GM23338 (cell line): ENCODE results near the gene ASGR1. TPM values are rescaled to one million over a fixed set of nuclear protein-coding genes. Genes with fewer than 3 reads are reported as not detected.

Experiments
- ATAC-seq: fragments of 200-7000 bp; cut with Tn5 transposase; 3 replicates; pipeline ENCODE4 v1.9.1; 2020
- DNase-seq: peaks from one replicate; pipeline ENCODE4 v3.0.0-alpha.2; 2015; ENCODE audit warnings: low spot score
- H2AFZ ChIP-seq: fragments of 200-600 bp; sonication (generic); 2 replicates; pipeline ENCODE4 v1.8.0; 2016; ENCODE audit warnings: antibody characterized with exemption, mild to moderate bottlenecking, moderate library complexity
- H3F3A ChIP-seq: fragments of 200-600 bp; sonication (generic); replicated peaks from 2 replicates; pipeline ENCODE4 v1.8.0; 2017; ENCODE audit warnings: antibody characterized with exemption, mixed run types, low read depth
- H3K27ac ChIP-seq: fragments of 200-600 bp; sonication (generic); 2 replicates; pipeline ENCODE4 v1.6.1; 2016; ENCODE audit warnings: low read depth
- H3K27me3 ChIP-seq: fragments of 200-600 bp; sonication (generic); 2 replicates; pipeline ENCODE4 v1.8.0; 2016; ENCODE audit warnings: mild to moderate bottlenecking, mixed run types, moderate library complexity; ENCODE audit not compliant: insufficient read depth
- H3K36me3 ChIP-seq: fragments of 200-600 bp; sonication (generic); 2 replicates; pipeline ENCODE4 v1.8.0; 2016; ENCODE audit warnings: mild to moderate bottlenecking; ENCODE audit not compliant: insufficient read depth
- H3K4me1 ChIP-seq: fragments of 200-600 bp; sonication (generic); 2 replicates; pipeline ENCODE4 v1.8.0; 2016; ENCODE audit warnings: mild to moderate bottlenecking, moderate library complexity; ENCODE audit not compliant: insufficient read depth
- H3K4me2 ChIP-seq: fragments of 200-600 bp; sonication (generic); 2 replicates; pipeline ENCODE4 v1.7.1; 2017; ENCODE audit warnings: mixed run types
- H3K4me3 ChIP-seq: fragments of 200-600 bp; sonication (generic); 2 replicates; pipeline ENCODE4 v1.6.1; 2016; ENCODE audit warnings: mixed run types
- H3K79me2 ChIP-seq: fragments of 200-600 bp; sonication (generic); replicated peaks from 2 replicates; pipeline ENCODE4 v1.8.0; 2017; ENCODE audit warnings: mild to moderate bottlenecking; ENCODE audit not compliant: insufficient read depth
- H3K9me2 ChIP-seq: fragments of 200-600 bp; sonication (generic); 2 replicates; pipeline ENCODE4 v1.8.0; 2017; ENCODE audit not compliant: insufficient read depth
- H4K20me1 ChIP-seq: fragments of 200-600 bp; sonication (generic); replicated peaks from 2 replicates; pipeline ENCODE4 v1.8.0; 2017; ENCODE audit warnings: mild to moderate bottlenecking; ENCODE audit not compliant: insufficient read depth
- H3K27ac Mint-ChIP-seq: 2 replicates; pipeline ENCODE4 v1.8.0; 2020; ENCODE audit warnings: inconsistent platforms, mild to moderate bottlenecking, moderate library complexity, mixed read lengths
- H3K27me3 Mint-ChIP-seq: 3 replicates; pipeline ENCODE4 v1.8.0; 2022; ENCODE audit warnings: low read depth, mild to moderate bottlenecking, moderate library complexity, mixed read lengths, inconsistent platforms; ENCODE audit not compliant: insufficient read depth, poor library complexity
- H3K36me3 Mint-ChIP-seq: 3 replicates; pipeline ENCODE4 v1.8.0; 2021; ENCODE audit warnings: low read depth, mild to moderate bottlenecking, inconsistent platforms, moderate library complexity, mixed read lengths
- H3K4me1 Mint-ChIP-seq: 3 replicates; pipeline ENCODE4 v1.8.0; 2020; ENCODE audit warnings: mild to moderate bottlenecking, inconsistent platforms, mixed read lengths
- H3K4me3 Mint-ChIP-seq: 3 replicates; pipeline ENCODE4 v1.8.0; 2021; ENCODE audit warnings: moderate library complexity, mild to moderate bottlenecking, inconsistent platforms, mixed read lengths
- H3K9me3 Mint-ChIP-seq: 3 replicates; pipeline ENCODE4 v1.8.0; 2020; ENCODE audit warnings: moderate library complexity, mild to moderate bottlenecking, inconsistent platforms, mixed read lengths
- EZH2phosphoT487 ChIP-seq: fragments of 200-600 bp; sonication (generic); IDR thresholded peaks from one replicate; pipeline ENCODE4 v1.8.1; 2018; ENCODE audit warnings: antibody characterized with exemption; ENCODE audit not compliant: unreplicated experiment
- JUNB ChIP-seq: IDR thresholded peaks from one replicate; pipeline ENCODE4 v1.6.1; 2016; ENCODE audit warnings: antibody characterized with exemption; ENCODE audit not compliant: unreplicated experiment
- POLR2AphosphoS5 ChIP-seq: IDR thresholded peaks from 2 replicates; pipeline ENCODE4 v1.6.1; 2016; ENCODE audit warnings: antibody characterized with exemption, low read depth
- STAT1 ChIP-seq: IDR thresholded peaks from one replicate; pipeline ENCODE4 v1.6.1; 2016; ENCODE audit warnings: antibody characterized with exemption; ENCODE audit not compliant: unreplicated experiment
- ZNF114 ChIP-seq: fragments of 250-450 bp; sonication (Bioruptor Pico); IDR thresholded peaks from 2 replicates; pipeline ENCODE4 v1.5.0; 2020; ENCODE audit warnings: mild to moderate bottlenecking, moderate library complexity
- ZNF331 ChIP-seq: fragments of 250-450 bp; sonication (Bioruptor Pico); IDR thresholded peaks from 2 replicates; pipeline ENCODE4 v1.5.0; 2020; ENCODE audit warnings: low read depth, mild to moderate bottlenecking, moderate library complexity
- polyA plus RNA-seq: library from polyadenylated mRNA; unstranded; fragments of >200 nt; fragmentation: Nextera tagmentation; extraction: Ambion mirVana; gene quantifications from 2 replicates; pipeline ENCODE4 v1.2.1, GENCODE V29; 2016
- total RNA-seq: library from RNA; depleted of rRNA; stranded (reverse); fragments of >200 nt; shearing (Covaris generic); gene quantifications from 2 replicates; pipeline ENCODE4 v1.2.3, GENCODE V29; 2014
- TF ChIP-seq, protein P1 (sequence below), 2 experiments: fragments of 200-600 bp in 1 of 2; sonication (generic) in 1 of 2; conservative IDR thresholded peaks; 2 replicates each; pipeline versions ENCODE4 v1.5.1 to v1.6.1; 2016 to 2017; ENCODE audit warnings: antibody characterized with exemption in 2 of 2, low read depth in 2 of 2, mild to moderate bottlenecking in 2 of 2, moderate library complexity in 1 of 2
- TF ChIP-seq, protein P2 (sequence below): IDR thresholded peaks from 2 replicates; pipeline ENCODE4 v1.6.1; 2016; ENCODE audit warnings: antibody characterized with exemption
- TF ChIP-seq, protein P3 (sequence below): IDR thresholded peaks from one replicate; pipeline ENCODE4 v1.6.1; 2018; ENCODE audit warnings: antibody characterized with exemption; ENCODE audit not compliant: unreplicated experiment
- TF ChIP-seq, protein P4 (sequence below): fragments of 250-450 bp; sonication (Bioruptor Pico); IDR thresholded peaks from 2 replicates; pipeline ENCODE4 v1.5.0; 2020; ENCODE audit warnings: mild to moderate bottlenecking, moderate library complexity

Gene ASGR1
- total and polyA plus RNA-seq, 2 experiments from 2014 or later = 8.3 to 9.0 TPM

DNA sequence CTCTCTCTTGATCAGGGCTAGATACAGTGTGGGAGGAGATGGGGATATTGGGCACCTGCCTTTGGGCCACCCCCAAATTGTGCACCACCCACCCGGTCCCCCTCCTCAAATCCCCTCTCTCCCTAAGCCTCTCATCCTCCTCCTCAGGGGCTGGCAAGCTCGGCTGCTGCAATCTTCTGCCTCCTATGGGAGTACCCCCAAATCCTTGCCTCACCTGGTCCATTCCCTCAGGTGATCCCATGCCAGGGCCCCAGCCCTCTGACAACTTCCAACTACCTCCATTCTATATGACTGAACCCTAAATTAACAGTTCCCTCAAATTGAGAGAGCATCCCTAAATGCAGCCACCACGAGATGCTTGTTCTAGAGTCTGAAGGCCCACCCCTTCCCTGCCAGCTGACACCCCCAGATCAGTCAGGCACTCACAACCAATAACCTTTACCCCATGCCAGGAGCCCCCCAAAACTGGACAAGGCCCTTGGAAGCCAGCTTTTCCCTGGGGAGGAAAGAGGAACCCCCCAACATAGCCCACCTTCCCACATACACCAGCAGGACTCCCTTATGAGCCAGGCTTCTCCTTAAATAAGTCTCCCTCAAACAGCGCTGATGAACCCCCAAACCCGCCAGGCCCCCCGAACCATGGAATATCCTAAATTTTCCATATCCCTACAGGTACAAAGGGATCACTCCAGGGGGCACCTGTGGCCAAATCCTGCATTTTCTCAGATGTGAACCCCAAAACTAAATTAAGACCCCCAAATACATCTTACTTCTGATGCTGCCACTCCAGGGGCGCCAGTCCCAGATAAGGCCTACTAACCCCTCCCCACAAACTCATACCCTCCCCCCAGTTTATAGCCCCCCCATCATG, 37.3 kb upstream of the ASGR1 start:
- no peaks in the 10 kb centered on the region for H3K27me3 ChIP-seq
- peaks cover 17% of the 10 kb centered on the region for H3F3A ChIP-seq
- peaks cover 29% of the 10 kb centered on the region for H3K79me2 ChIP-seq
- peaks cover 53% of the 10 kb centered on the region for H3K4me1 ChIP-seq
- peaks cover 14% of the 10 kb centered on the region for H3K36me3 Mint-ChIP-seq
- no peak overlapping the region; the same call in 1 of the 2 replicates for H3K27ac ChIP-seq
- H2AFZ ChIP-seq = no peak overlapping the region
- no peaks in the 10 kb centered on the region for H3K9me2 ChIP-seq
- H3K27me3 Mint-ChIP-seq = peaks cover 45% of the 10 kb centered on the region
- no peaks in the 10 kb centered on the region for H3K36me3 ChIP-seq
- no peak for TF ChIP-seq EZH2phosphoT487
- TF ChIP-seq POLR2AphosphoS5 = no peak
- no peak for TF ChIP-seq ZNF114
- no peak for TF ChIP-seq STAT1
- TF ChIP-seq, protein P1, sequence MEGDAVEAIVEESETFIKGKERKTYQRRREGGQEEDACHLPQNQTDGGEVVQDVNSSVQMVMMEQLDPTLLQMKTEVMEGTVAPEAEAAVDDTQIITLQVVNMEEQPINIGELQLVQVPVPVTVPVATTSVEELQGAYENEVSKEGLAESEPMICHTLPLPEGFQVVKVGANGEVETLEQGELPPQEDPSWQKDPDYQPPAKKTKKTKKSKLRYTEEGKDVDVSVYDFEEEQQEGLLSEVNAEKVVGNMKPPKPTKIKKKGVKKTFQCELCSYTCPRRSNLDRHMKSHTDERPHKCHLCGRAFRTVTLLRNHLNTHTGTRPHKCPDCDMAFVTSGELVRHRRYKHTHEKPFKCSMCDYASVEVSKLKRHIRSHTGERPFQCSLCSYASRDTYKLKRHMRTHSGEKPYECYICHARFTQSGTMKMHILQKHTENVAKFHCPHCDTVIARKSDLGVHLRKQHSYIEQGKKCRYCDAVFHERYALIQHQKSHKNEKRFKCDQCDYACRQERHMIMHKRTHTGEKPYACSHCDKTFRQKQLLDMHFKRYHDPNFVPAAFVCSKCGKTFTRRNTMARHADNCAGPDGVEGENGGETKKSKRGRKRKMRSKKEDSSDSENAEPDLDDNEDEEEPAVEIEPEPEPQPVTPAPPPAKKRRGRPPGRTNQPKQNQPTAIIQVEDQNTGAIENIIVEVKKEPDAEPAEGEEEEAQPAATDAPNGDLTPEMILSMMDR (conservative IDR thresholded peaks at IDR 0.05; ENCODE audit: low read depth in 2 of 2) = no peak
- TF ChIP-seq, protein P2, sequence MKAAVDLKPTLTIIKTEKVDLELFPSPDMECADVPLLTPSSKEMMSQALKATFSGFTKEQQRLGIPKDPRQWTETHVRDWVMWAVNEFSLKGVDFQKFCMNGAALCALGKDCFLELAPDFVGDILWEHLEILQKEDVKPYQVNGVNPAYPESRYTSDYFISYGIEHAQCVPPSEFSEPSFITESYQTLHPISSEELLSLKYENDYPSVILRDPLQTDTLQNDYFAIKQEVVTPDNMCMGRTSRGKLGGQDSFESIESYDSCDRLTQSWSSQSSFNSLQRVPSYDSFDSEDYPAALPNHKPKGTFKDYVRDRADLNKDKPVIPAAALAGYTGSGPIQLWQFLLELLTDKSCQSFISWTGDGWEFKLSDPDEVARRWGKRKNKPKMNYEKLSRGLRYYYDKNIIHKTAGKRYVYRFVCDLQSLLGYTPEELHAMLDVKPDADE = no peak
- TF ChIP-seq JUNB = no peak
- TF ChIP-seq ZNF331 (CRISPR knock-in tag) = no peak
- TF ChIP-seq, protein P3, sequence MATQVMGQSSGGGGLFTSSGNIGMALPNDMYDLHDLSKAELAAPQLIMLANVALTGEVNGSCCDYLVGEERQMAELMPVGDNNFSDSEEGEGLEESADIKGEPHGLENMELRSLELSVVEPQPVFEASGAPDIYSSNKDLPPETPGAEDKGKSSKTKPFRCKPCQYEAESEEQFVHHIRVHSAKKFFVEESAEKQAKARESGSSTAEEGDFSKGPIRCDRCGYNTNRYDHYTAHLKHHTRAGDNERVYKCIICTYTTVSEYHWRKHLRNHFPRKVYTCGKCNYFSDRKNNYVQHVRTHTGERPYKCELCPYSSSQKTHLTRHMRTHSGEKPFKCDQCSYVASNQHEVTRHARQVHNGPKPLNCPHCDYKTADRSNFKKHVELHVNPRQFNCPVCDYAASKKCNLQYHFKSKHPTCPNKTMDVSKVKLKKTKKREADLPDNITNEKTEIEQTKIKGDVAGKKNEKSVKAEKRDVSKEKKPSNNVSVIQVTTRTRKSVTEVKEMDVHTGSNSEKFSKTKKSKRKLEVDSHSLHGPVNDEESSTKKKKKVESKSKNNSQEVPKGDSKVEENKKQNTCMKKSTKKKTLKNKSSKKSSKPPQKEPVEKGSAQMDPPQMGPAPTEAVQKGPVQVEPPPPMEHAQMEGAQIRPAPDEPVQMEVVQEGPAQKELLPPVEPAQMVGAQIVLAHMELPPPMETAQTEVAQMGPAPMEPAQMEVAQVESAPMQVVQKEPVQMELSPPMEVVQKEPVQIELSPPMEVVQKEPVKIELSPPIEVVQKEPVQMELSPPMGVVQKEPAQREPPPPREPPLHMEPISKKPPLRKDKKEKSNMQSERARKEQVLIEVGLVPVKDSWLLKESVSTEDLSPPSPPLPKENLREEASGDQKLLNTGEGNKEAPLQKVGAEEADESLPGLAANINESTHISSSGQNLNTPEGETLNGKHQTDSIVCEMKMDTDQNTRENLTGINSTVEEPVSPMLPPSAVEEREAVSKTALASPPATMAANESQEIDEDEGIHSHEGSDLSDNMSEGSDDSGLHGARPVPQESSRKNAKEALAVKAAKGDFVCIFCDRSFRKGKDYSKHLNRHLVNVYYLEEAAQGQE = no peak
- TF ChIP-seq, protein P4, sequence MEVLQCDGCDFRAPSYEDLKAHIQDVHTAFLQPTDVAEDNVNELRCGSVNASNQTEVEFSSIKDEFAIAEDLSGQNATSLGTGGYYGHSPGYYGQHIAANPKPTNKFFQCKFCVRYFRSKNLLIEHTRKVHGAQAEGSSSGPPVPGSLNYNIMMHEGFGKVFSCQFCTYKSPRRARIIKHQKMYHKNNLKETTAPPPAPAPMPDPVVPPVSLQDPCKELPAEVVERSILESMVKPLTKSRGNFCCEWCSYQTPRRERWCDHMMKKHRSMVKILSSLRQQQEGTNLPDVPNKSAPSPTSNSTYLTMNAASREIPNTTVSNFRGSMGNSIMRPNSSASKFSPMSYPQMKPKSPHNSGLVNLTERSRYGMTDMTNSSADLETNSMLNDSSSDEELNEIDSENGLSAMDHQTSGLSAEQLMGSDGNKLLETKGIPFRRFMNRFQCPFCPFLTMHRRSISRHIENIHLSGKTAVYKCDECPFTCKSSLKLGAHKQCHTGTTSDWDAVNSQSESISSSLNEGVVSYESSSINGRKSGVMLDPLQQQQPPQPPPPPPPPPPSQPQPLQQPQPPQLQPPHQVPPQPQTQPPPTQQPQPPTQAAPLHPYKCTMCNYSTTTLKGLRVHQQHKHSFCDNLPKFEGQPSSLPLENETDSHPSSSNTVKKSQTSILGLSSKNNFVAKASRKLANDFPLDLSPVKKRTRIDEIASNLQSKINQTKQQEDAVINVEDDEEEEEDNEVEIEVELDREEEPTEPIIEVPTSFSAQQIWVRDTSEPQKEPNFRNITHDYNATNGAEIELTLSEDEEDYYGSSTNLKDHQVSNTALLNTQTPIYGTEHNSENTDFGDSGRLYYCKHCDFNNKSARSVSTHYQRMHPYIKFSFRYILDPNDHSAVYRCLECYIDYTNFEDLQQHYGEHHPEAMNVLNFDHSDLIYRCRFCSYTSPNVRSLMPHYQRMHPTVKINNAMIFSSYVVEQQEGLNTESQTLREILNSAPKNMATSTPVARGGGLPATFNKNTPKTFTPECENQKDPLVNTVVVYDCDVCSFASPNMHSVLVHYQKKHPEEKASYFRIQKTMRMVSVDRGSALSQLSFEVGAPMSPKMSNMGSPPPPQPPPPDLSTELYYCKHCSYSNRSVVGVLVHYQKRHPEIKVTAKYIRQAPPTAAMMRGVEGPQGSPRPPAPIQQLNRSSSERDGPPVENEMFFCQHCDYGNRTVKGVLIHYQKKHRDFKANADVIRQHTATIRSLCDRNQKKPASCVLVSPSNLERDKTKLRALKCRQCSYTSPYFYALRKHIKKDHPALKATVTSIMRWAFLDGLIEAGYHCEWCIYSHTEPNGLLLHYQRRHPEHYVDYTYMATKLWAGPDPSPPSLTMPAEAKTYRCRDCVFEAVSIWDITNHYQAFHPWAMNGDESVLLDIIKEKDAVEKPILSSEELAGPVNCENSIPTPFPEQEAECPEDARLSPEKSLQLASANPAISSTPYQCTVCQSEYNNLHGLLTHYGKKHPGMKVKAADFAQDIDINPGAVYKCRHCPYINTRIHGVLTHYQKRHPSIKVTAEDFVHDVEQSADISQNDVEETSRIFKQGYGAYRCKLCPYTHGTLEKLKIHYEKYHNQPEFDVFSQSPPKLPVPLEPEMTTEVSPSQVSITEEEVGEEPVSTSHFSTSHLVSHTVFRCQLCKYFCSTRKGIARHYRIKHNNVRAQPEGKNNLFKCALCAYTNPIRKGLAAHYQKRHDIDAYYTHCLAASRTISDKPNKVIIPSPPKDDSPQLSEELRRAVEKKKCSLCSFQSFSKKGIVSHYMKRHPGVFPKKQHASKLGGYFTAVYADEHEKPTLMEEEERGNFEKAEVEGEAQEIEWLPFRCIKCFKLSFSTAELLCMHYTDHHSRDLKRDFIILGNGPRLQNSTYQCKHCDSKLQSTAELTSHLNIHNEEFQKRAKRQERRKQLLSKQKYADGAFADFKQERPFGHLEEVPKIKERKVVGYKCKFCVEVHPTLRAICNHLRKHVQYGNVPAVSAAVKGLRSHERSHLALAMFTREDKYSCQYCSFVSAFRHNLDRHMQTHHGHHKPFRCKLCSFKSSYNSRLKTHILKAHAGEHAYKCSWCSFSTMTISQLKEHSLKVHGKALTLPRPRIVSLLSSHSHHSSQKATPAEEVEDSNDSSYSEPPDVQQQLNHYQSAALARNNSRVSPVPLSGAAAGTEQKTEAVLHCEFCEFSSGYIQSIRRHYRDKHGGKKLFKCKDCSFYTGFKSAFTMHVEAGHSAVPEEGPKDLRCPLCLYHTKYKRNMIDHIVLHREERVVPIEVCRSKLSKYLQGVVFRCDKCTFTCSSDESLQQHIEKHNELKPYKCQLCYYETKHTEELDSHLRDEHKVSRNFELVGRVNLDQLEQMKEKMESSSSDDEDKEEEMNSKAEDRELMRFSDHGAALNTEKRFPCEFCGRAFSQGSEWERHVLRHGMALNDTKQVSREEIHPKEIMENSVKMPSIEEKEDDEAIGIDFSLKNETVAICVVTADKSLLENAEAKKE = no peak
- peaks cover 60% of the 10 kb centered on the region for H3K4me1 Mint-ChIP-seq
- H3K4me2 ChIP-seq = peak overlapping the region; percentile 95
- peak overlapping the region; percentile 70 for H3K4me3 Mint-ChIP-seq
- H3K4me3 ChIP-seq = peak overlapping the region; percentile 73
- no peaks in the 10 kb centered on the region; the same call in 1 of the 3 replicates for H3K9me3 Mint-ChIP-seq
- no peak for ATAC-seq
- peaks cover 5% of the 10 kb centered on the region; the same call in 1 of the 2 replicates for H4K20me1 ChIP-seq
- no peak for DNase-seq
- peak overlapping the region; percentile 86; the same call in 1 of the 2 replicates for H3K27ac Mint-ChIP-seq
